GM23338 (cell line): ENCODE results near the gene NOX5. TPM values are rescaled to one million over a fixed set of nuclear protein-coding genes. Genes with fewer than 3 reads are reported as not detected.

Experiments used
- ATAC-seq: fragments of 200-7000 bp; cut with Tn5 transposase; 3 replicates; pipeline ENCODE4 v1.9.1; 2020
- DNase-seq: peaks from one replicate; pipeline ENCODE4 v3.0.0-alpha.2; 2015; ENCODE audit warnings: low spot score
- H2AFZ ChIP-seq: fragments of 200-600 bp; sonication (generic); 2 replicates; pipeline ENCODE4 v1.8.0; 2016; ENCODE audit warnings: antibody characterized with exemption, mild to moderate bottlenecking, moderate library complexity
- H3F3A ChIP-seq: fragments of 200-600 bp; sonication (generic); replicated peaks from 2 replicates; pipeline ENCODE4 v1.8.0; 2017; ENCODE audit warnings: antibody characterized with exemption, mixed run types, low read depth
- H3K27ac ChIP-seq: fragments of 200-600 bp; sonication (generic); 2 replicates; pipeline ENCODE4 v1.6.1; 2016; ENCODE audit warnings: low read depth
- H3K27me3 ChIP-seq: fragments of 200-600 bp; sonication (generic); 2 replicates; pipeline ENCODE4 v1.8.0; 2016; ENCODE audit warnings: mild to moderate bottlenecking, mixed run types, moderate library complexity; ENCODE audit not compliant: insufficient read depth
- H3K36me3 ChIP-seq: fragments of 200-600 bp; sonication (generic); 2 replicates; pipeline ENCODE4 v1.8.0; 2016; ENCODE audit warnings: mild to moderate bottlenecking; ENCODE audit not compliant: insufficient read depth
- H3K4me1 ChIP-seq: fragments of 200-600 bp; sonication (generic); 2 replicates; pipeline ENCODE4 v1.8.0; 2016; ENCODE audit warnings: mild to moderate bottlenecking, moderate library complexity; ENCODE audit not compliant: insufficient read depth
- H3K4me2 ChIP-seq: fragments of 200-600 bp; sonication (generic); 2 replicates; pipeline ENCODE4 v1.7.1; 2017; ENCODE audit warnings: mixed run types
- H3K4me3 ChIP-seq: fragments of 200-600 bp; sonication (generic); 2 replicates; pipeline ENCODE4 v1.6.1; 2016; ENCODE audit warnings: mixed run types
- H3K79me2 ChIP-seq: fragments of 200-600 bp; sonication (generic); replicated peaks from 2 replicates; pipeline ENCODE4 v1.8.0; 2017; ENCODE audit warnings: mild to moderate bottlenecking; ENCODE audit not compliant: insufficient read depth
- H3K9me2 ChIP-seq: fragments of 200-600 bp; sonication (generic); 2 replicates; pipeline ENCODE4 v1.8.0; 2017; ENCODE audit not compliant: insufficient read depth
- H4K20me1 ChIP-seq: fragments of 200-600 bp; sonication (generic); replicated peaks from 2 replicates; pipeline ENCODE4 v1.8.0; 2017; ENCODE audit warnings: mild to moderate bottlenecking; ENCODE audit not compliant: insufficient read depth
- H3K27ac Mint-ChIP-seq: 2 replicates; pipeline ENCODE4 v1.8.0; 2020; ENCODE audit warnings: inconsistent platforms, mild to moderate bottlenecking, moderate library complexity, mixed read lengths
- H3K27me3 Mint-ChIP-seq: 3 replicates; pipeline ENCODE4 v1.8.0; 2022; ENCODE audit warnings: low read depth, mild to moderate bottlenecking, moderate library complexity, mixed read lengths, inconsistent platforms; ENCODE audit not compliant: insufficient read depth, poor library complexity
- H3K36me3 Mint-ChIP-seq: 3 replicates; pipeline ENCODE4 v1.8.0; 2021; ENCODE audit warnings: low read depth, mild to moderate bottlenecking, inconsistent platforms, moderate library complexity, mixed read lengths
- H3K4me1 Mint-ChIP-seq: 3 replicates; pipeline ENCODE4 v1.8.0; 2020; ENCODE audit warnings: mild to moderate bottlenecking, inconsistent platforms, mixed read lengths
- H3K4me3 Mint-ChIP-seq: 3 replicates; pipeline ENCODE4 v1.8.0; 2021; ENCODE audit warnings: moderate library complexity, mild to moderate bottlenecking, inconsistent platforms, mixed read lengths
- H3K9me3 Mint-ChIP-seq: 3 replicates; pipeline ENCODE4 v1.8.0; 2020; ENCODE audit warnings: moderate library complexity, mild to moderate bottlenecking, inconsistent platforms, mixed read lengths
- CREB1 ChIP-seq: fragments of 250-450 bp; sonication (Bioruptor Pico); IDR thresholded peaks from 2 replicates; pipeline ENCODE4 v1.5.0; 2020; ENCODE audit warnings: low read depth, mild to moderate bottlenecking, moderate library complexity
- ETS1 ChIP-seq: IDR thresholded peaks from 2 replicates; pipeline ENCODE4 v1.6.1; 2016; ENCODE audit warnings: antibody characterized with exemption
- EZH2 ChIP-seq: fragments of 200-600 bp; sonication (generic); IDR thresholded peaks from one replicate; pipeline ENCODE4 v1.8.0; 2017; ENCODE audit warnings: antibody characterized with exemption, mild to moderate bottlenecking, low read depth; ENCODE audit not compliant: unreplicated experiment
- EZH2phosphoT487 ChIP-seq: fragments of 200-600 bp; sonication (generic); IDR thresholded peaks from one replicate; pipeline ENCODE4 v1.8.1; 2018; ENCODE audit warnings: antibody characterized with exemption; ENCODE audit not compliant: unreplicated experiment
- JUNB ChIP-seq: IDR thresholded peaks from one replicate; pipeline ENCODE4 v1.6.1; 2016; ENCODE audit warnings: antibody characterized with exemption; ENCODE audit not compliant: unreplicated experiment
- NANOG ChIP-seq: IDR thresholded peaks from 2 replicates; pipeline ENCODE4 v1.6.1; 2016; ENCODE audit warnings: antibody characterized with exemption, borderline replicate concordance
- POLR2AphosphoS5 ChIP-seq: IDR thresholded peaks from 2 replicates; pipeline ENCODE4 v1.6.1; 2016; ENCODE audit warnings: antibody characterized with exemption, low read depth
- REST ChIP-seq: IDR thresholded peaks from one replicate; pipeline ENCODE4 v1.6.1; 2018; ENCODE audit warnings: antibody characterized with exemption; ENCODE audit not compliant: unreplicated experiment
- STAT1 ChIP-seq: IDR thresholded peaks from one replicate; pipeline ENCODE4 v1.6.1; 2016; ENCODE audit warnings: antibody characterized with exemption; ENCODE audit not compliant: unreplicated experiment
- ZNF114 ChIP-seq: fragments of 250-450 bp; sonication (Bioruptor Pico); IDR thresholded peaks from 2 replicates; pipeline ENCODE4 v1.5.0; 2020; ENCODE audit warnings: mild to moderate bottlenecking, moderate library complexity
- ZNF331 ChIP-seq: fragments of 250-450 bp; sonication (Bioruptor Pico); IDR thresholded peaks from 2 replicates; pipeline ENCODE4 v1.5.0; 2020; ENCODE audit warnings: low read depth, mild to moderate bottlenecking, moderate library complexity
- polyA plus RNA-seq: library from polyadenylated mRNA; unstranded; fragments of >200 nt; fragmentation: Nextera tagmentation; extraction: Ambion mirVana; gene quantifications from 2 replicates; pipeline ENCODE4 v1.2.1, GENCODE V29; 2016
- total RNA-seq: library from RNA; depleted of rRNA; stranded (reverse); fragments of >200 nt; shearing (Covaris generic); gene quantifications from 2 replicates; pipeline ENCODE4 v1.2.3, GENCODE V29; 2014
- TF ChIP-seq, protein P1 (sequence below): fragments of 250-450 bp; sonication (Bioruptor Pico); IDR thresholded peaks from 2 replicates; pipeline ENCODE4 v1.5.0; 2020; ENCODE audit warnings: mild to moderate bottlenecking, moderate library complexity
- TF ChIP-seq, protein P2 (sequence below), 2 experiments: fragments of 200-600 bp in 1 of 2; sonication (generic) in 1 of 2; conservative IDR thresholded peaks; 2 replicates each; pipeline versions ENCODE4 v1.5.1 to v1.6.1; 2016 to 2017; ENCODE audit warnings: antibody characterized with exemption in 2 of 2, low read depth in 2 of 2, mild to moderate bottlenecking in 2 of 2, moderate library complexity in 1 of 2

The NOX5 gene
- total and polyA plus RNA-seq, 2 experiments from 2014 or later = 0.03 TPM; not detected in 1

DNA sequence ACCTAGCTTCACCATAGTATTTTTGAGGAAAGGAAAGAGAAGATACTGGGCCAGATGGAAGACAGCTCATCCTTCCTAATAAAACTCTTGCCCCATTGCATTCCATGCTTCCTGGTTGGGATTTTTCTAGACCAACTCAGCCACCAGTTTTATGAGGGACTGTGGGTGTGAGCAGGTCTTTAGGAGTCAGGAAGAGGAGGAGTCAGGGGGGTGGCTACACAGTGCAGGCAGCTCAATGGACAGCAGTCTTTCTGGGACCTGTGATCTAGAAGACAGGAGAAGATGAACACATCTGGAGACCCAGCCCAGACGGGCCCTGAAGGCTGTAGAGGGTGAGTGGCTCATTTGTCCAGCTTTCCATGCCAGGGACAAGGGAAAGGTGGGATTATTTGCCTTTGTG, at the start of gene NOX5 (continued):
- TF ChIP-seq CREB1 (CRISPR knock-in tag) = no peak

DNA sequence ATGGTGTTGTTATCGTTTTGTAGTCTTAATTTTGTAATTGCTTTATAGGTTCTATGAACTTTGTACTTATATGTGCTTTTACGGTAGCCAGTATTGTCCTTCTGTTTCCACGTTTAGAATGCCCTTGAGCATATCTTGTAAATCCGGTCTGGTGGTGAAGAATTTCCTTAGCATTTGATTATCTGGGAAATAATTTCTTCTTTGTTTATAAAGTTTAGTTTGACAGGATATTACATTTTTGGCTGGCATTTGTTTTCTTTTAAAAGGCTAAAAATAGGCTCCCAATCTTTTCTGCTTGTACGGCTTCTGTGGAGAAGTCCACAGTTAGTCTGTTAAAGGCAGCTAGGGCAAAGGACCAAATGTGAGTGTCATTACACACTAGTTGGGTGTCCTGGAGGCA, 47.5 kb upstream of the NOX5 start:
- no peak overlapping the region for H3K4me2 ChIP-seq
- no peaks in the 10 kb centered on the region for H3K4me1 ChIP-seq
- no peaks in the 10 kb centered on the region for H3K27me3 Mint-ChIP-seq
- H3K9me2 ChIP-seq = peaks cover 9% of the 10 kb centered on the region; the same call in 1 of the 2 replicates
- no peak for ATAC-seq
- H3F3A ChIP-seq = no peaks in the 10 kb centered on the region
- no peaks in the 10 kb centered on the region; the same call in 1 of the 2 replicates for H3K36me3 ChIP-seq
- no peak overlapping the region for H2AFZ ChIP-seq
- TF ChIP-seq ZNF331 (CRISPR knock-in tag) (no peak), NANOG (no peak), EZH2phosphoT487 (no peak), ZNF114 (CRISPR knock-in tag) (no peak), JUNB (no peak), CREB1 (CRISPR knock-in tag) (no peak), STAT1 (no peak), ETS1 (no peak), EZH2 (no peak), POLR2AphosphoS5 (no peak), REST (no peak)
- TF ChIP-seq, protein P1, sequence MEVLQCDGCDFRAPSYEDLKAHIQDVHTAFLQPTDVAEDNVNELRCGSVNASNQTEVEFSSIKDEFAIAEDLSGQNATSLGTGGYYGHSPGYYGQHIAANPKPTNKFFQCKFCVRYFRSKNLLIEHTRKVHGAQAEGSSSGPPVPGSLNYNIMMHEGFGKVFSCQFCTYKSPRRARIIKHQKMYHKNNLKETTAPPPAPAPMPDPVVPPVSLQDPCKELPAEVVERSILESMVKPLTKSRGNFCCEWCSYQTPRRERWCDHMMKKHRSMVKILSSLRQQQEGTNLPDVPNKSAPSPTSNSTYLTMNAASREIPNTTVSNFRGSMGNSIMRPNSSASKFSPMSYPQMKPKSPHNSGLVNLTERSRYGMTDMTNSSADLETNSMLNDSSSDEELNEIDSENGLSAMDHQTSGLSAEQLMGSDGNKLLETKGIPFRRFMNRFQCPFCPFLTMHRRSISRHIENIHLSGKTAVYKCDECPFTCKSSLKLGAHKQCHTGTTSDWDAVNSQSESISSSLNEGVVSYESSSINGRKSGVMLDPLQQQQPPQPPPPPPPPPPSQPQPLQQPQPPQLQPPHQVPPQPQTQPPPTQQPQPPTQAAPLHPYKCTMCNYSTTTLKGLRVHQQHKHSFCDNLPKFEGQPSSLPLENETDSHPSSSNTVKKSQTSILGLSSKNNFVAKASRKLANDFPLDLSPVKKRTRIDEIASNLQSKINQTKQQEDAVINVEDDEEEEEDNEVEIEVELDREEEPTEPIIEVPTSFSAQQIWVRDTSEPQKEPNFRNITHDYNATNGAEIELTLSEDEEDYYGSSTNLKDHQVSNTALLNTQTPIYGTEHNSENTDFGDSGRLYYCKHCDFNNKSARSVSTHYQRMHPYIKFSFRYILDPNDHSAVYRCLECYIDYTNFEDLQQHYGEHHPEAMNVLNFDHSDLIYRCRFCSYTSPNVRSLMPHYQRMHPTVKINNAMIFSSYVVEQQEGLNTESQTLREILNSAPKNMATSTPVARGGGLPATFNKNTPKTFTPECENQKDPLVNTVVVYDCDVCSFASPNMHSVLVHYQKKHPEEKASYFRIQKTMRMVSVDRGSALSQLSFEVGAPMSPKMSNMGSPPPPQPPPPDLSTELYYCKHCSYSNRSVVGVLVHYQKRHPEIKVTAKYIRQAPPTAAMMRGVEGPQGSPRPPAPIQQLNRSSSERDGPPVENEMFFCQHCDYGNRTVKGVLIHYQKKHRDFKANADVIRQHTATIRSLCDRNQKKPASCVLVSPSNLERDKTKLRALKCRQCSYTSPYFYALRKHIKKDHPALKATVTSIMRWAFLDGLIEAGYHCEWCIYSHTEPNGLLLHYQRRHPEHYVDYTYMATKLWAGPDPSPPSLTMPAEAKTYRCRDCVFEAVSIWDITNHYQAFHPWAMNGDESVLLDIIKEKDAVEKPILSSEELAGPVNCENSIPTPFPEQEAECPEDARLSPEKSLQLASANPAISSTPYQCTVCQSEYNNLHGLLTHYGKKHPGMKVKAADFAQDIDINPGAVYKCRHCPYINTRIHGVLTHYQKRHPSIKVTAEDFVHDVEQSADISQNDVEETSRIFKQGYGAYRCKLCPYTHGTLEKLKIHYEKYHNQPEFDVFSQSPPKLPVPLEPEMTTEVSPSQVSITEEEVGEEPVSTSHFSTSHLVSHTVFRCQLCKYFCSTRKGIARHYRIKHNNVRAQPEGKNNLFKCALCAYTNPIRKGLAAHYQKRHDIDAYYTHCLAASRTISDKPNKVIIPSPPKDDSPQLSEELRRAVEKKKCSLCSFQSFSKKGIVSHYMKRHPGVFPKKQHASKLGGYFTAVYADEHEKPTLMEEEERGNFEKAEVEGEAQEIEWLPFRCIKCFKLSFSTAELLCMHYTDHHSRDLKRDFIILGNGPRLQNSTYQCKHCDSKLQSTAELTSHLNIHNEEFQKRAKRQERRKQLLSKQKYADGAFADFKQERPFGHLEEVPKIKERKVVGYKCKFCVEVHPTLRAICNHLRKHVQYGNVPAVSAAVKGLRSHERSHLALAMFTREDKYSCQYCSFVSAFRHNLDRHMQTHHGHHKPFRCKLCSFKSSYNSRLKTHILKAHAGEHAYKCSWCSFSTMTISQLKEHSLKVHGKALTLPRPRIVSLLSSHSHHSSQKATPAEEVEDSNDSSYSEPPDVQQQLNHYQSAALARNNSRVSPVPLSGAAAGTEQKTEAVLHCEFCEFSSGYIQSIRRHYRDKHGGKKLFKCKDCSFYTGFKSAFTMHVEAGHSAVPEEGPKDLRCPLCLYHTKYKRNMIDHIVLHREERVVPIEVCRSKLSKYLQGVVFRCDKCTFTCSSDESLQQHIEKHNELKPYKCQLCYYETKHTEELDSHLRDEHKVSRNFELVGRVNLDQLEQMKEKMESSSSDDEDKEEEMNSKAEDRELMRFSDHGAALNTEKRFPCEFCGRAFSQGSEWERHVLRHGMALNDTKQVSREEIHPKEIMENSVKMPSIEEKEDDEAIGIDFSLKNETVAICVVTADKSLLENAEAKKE (CRISPR knock-in tag) = no peak
- TF ChIP-seq, protein P2, sequence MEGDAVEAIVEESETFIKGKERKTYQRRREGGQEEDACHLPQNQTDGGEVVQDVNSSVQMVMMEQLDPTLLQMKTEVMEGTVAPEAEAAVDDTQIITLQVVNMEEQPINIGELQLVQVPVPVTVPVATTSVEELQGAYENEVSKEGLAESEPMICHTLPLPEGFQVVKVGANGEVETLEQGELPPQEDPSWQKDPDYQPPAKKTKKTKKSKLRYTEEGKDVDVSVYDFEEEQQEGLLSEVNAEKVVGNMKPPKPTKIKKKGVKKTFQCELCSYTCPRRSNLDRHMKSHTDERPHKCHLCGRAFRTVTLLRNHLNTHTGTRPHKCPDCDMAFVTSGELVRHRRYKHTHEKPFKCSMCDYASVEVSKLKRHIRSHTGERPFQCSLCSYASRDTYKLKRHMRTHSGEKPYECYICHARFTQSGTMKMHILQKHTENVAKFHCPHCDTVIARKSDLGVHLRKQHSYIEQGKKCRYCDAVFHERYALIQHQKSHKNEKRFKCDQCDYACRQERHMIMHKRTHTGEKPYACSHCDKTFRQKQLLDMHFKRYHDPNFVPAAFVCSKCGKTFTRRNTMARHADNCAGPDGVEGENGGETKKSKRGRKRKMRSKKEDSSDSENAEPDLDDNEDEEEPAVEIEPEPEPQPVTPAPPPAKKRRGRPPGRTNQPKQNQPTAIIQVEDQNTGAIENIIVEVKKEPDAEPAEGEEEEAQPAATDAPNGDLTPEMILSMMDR (conservative IDR thresholded peaks at IDR 0.05; ENCODE audit: low read depth in 2 of 2) = no peak
- H4K20me1 ChIP-seq = no peaks in the 10 kb centered on the region
- H3K27ac ChIP-seq = no peak overlapping the region
- no peaks in the 10 kb centered on the region for H3K4me1 Mint-ChIP-seq
- H3K4me3 ChIP-seq = no peak overlapping the region
- H3K4me3 Mint-ChIP-seq = no peak overlapping the region
- no peaks in the 10 kb centered on the region for H3K79me2 ChIP-seq
- H3K27me3 ChIP-seq = no peaks in the 10 kb centered on the region
- no peak overlapping the region for H3K27ac Mint-ChIP-seq
- H3K36me3 Mint-ChIP-seq = peaks cover 22% of the 10 kb centered on the region
- DNase-seq = no peak
- peaks cover 36% of the 10 kb centered on the region for H3K9me3 Mint-ChIP-seq
